Chondrocyte (in vitro differentiated cells): ENCODE results near the gene TIMD4. TPM values are rescaled to one million over a fixed set of nuclear protein-coding genes. Genes with fewer than 3 reads are reported as not detected.

ENCODE experiments used
- DNase-seq: peaks from one replicate; pipeline ENCODE4 v3.0.0; 2021; ENCODE audit warnings: mixed read lengths, low spot score
- H3K27ac Mint-ChIP-seq: one replicate; pipeline ENCODE4 v1.8.0; 2021; ENCODE audit warnings: mild to moderate bottlenecking, moderate library complexity, mixed read lengths; ENCODE audit not compliant: unreplicated experiment
- H3K27me3 Mint-ChIP-seq: 2 replicates; pipeline ENCODE4 v1.8.0; 2021; ENCODE audit warnings: low read depth, mixed read lengths
- H3K36me3 Mint-ChIP-seq: 2 replicates; pipeline ENCODE4 v1.8.0; 2021; ENCODE audit warnings: low read depth, mixed read lengths
- H3K4me1 Mint-ChIP-seq: 2 replicates; pipeline ENCODE4 v1.8.0; 2021; ENCODE audit warnings: low read depth, mild to moderate bottlenecking, mixed read lengths
- H3K4me3 Mint-ChIP-seq: one replicate; pipeline ENCODE4 v1.8.0; 2021; ENCODE audit warnings: mild to moderate bottlenecking, moderate library complexity, mixed read lengths; ENCODE audit not compliant: unreplicated experiment
- H3K9me3 Mint-ChIP-seq: 2 replicates; pipeline ENCODE4 v1.8.0; 2021; ENCODE audit warnings: low read depth, mixed read lengths
- CTCF ChIP-seq: fragments of 200-600 bp; sonication (generic); IDR thresholded peaks from 2 replicates; pipeline ENCODE4 v1.5.0; 2021; ENCODE audit warnings: antibody characterized with exemption, mild to moderate bottlenecking, moderate library complexity
- total RNA-seq: library from RNA; stranded (reverse); gene quantifications from 3 replicates; pipeline ENCODE4 v1.2.1, GENCODE V29; 2021

TIMD4 gene
- total RNA-seq, 1 donor from 2014 or later: not detected

- H3K9me3 Mint-ChIP-seq: no peaks in the 10 kb centered on the region
- TF ChIP-seq CTCF: no peak
- H3K27me3 Mint-ChIP-seq: peaks cover 4% of the 10 kb centered on the region
- DNase-seq: no peak
- H3K4me1 Mint-ChIP-seq: no peaks in the 10 kb centered on the region
- H3K27ac Mint-ChIP-seq: no peak overlapping the region
- no peak overlapping the region for H3K4me3 Mint-ChIP-seq
- H3K36me3 Mint-ChIP-seq: no peaks in the 10 kb centered on the region
Measured at GRCh38 chr5:156922207-156922792, 40.7 kb downstream of the TIMD4 start.

DNA sequence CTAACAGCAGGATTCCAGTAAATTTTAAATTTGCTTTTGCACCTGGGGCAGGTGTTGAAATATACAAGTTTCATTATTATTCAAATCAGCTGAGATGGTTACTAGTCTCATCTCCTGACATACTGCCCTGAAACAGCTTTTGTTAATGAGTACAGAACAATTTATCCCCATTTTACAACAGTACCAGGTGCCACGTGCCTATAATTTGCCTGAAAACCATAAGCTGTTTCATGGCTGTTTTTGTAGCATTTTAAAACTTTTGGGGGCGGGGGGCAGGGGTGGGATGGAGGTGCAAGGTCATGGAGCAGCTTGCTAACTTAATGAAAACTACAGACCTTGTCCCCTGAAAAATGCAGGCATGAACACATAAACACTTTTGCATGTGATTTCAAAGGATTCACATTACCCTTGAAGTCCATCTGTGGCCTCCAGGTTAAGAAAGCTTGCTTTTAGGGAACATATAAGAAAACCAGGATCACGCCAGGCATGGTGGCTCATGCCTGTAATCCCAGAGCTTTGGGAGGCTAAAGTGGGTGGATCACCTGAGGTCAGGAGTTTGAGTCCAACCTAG lies 42.1 kb downstream of the TIMD4 start:
- H3K4me1 Mint-ChIP-seq: no peaks in the 10 kb centered on the region
- no peak for TF ChIP-seq CTCF
- H3K4me3 Mint-ChIP-seq: no peak overlapping the region
- no peaks in the 10 kb centered on the region for H3K36me3 Mint-ChIP-seq
- H3K9me3 Mint-ChIP-seq: no peaks in the 10 kb centered on the region
- no peak overlapping the region for H3K27ac Mint-ChIP-seq
- H3K27me3 Mint-ChIP-seq: peaks cover 4% of the 10 kb centered on the region
- DNase-seq: no peak

DNA sequence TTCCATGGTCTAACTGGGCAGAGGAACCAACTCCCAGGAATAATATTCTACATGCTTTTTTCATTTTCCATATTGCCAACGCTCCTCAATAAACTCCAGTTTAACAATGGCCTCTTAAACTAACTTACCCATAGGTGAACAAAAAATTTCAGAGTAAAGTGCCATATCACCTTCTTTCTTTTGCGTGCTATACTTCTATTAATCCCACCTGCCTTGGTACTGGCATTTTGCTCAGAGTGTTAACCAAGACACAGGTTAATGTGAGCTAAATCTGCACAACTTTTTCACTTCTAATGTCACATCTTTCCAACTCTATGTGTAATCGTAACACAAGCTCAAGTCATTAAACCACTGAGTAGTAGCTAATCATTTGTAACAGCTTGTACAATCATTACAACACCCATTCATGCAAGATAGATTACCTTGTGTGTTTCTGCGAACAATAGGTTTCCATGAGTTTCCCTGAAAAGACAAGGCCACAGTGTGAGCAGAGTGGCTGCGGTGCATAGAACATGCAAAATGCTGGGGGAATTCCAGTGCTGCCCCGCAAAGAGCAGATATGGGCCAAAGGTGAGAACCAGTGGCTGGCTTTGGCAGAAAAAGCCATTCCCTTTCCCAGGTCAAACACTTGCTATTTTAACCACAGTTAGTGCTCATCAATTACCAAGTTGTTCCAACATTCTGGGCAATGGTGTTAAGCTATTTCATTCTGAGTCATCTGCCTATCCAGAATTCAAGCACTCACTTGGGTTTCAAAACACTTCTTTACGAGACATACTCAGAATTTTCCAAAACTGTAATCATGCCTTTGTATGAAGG lies 42.8 kb downstream of the TIMD4 start:
- Mint-ChIP-seq H3K4me3 (no peak overlapping the region), H3K27me3 (peaks cover 4% of the 10 kb centered on the region), H3K36me3 (no peaks in the 10 kb centered on the region), H3K9me3 (no peaks in the 10 kb centered on the region), H3K27ac (no peak overlapping the region), H3K4me1 (no peaks in the 10 kb centered on the region)
- DNase-seq: no peak
- no peak for TF ChIP-seq CTCF

DNA sequence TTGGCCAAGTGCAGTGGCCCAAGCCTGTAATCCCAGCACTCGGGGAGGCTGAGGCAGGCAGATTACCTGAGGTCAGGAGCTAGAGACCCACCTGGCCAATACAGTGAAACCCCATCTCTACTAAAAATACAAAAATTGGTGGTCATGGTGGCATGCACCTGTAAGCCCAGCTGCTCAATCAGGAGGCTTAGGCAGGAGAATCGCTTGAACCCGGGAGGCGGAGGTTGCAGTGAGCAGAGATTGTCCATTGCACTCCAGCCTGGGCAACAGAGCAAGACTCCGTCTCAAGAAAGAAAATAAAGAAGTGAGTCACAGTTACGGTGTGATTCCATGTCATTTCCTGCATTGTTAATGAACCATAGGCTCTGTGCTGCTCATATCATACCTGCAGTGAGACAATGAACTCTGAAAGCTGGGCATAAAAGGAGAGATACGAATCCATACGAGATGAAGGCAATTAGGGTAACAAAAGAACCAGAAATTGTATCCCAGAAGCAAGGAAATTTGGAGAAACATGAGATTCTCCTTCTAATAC lies 44.6 kb downstream of the TIMD4 start:
- TF ChIP-seq CTCF: no peak
- Mint-ChIP-seq H3K4me1 (no peaks in the 10 kb centered on the region), H3K27ac (no peak overlapping the region)

DNA sequence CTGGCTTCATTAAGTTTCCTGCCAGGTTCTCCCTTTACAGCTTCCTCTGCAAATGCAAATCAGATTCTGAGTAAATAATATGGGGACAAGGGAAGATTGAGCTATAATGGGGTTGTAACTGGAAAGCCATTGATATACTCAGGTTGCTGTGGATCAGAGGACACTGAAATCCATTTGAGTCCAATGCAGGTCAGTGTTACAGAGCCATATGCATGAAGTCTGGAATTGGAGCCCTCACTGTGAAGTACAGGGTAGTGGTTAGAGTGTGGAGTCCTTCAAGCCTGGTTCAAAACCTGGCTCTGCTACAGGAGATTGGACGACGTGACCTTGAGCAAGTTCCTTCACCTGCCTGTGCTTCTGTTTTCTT lies 48.7 kb downstream of the TIMD4 start:
- no peak for DNase-seq
- Mint-ChIP-seq H3K4me3 (no peak overlapping the region), H3K4me1 (no peaks in the 10 kb centered on the region), H3K36me3 (no peaks in the 10 kb centered on the region), H3K9me3 (no peaks in the 10 kb centered on the region), H3K27ac (no peak overlapping the region), H3K27me3 (no peaks in the 10 kb centered on the region)
- no peak for TF ChIP-seq CTCF

More for the DNA sequence above, 44.6 kb downstream of the TIMD4 start:
- Mint-ChIP-seq H3K4me3 (no peak overlapping the region), H3K9me3 (no peaks in the 10 kb centered on the region), H3K27me3 (peaks cover 3% of the 10 kb centered on the region), H3K36me3 (no peaks in the 10 kb centered on the region)
- no peak for DNase-seq
